NCI-H460 (cell line): ENCODE measurements around the gene STAT3. TPM values are rescaled to one million over a fixed set of nuclear protein-coding genes. Genes with fewer than 3 reads are reported as not detected.
"Not testable (repeated sequence)": the region's sequence is repeated elsewhere in the genome, so short reads cannot be mapped to it uniquely, and the experiment has no call there.

ENCODE experiments used
- DNase-seq: peaks from one replicate; pipeline ENCODE4 v3.0.0-alpha.2; 2016; ENCODE audit warnings: low read depth; ENCODE audit errors: extremely low read depth
- total RNA-seq: library from RNA; depleted of rRNA; stranded (reverse); fragments of >200 nt; shearing (Covaris generic); gene quantifications from 2 replicates; pipeline ENCODE4 v1.2.3, GENCODE V29; 2014

STAT3 gene
- total RNA-seq, 1 experiment from 2014 or later = 34.6 TPM

DNA sequence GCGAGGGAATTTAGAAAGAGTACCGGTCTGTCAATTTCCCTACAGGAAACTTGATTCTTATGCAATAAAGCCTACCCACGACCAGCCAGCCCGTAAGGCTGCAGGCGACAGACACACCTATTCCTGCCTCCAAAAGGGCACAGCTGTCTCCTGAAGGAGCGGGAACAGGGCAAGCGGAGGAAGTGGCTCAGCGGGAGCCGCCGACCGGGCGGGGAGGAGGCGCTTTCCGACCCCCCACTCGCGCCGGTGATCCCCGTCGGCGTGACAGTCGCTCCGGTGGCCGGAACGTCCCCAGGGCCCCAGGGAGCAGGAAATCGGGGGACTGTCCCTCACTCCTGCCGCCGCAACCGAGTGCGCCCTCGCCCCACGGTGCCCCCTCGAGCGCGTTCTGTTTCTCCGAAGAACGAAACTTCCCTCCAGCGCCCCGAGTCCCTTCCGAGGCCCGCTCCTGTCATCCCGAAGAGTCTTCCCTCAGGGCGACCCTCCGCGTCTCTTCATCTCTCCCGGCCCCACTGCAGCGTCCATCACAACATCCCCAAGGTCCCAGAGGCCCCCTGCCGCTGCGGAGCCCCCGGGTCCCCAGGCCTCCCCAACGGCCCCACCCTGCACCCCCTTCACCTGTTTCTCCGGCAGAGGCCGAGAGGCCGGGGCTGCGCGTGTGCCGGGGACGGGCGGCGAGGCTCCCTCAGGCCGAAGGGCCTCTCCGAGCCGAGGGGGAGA, 421 bp downstream of the STAT3 start:
- DNase-seq = no peak

DNA sequence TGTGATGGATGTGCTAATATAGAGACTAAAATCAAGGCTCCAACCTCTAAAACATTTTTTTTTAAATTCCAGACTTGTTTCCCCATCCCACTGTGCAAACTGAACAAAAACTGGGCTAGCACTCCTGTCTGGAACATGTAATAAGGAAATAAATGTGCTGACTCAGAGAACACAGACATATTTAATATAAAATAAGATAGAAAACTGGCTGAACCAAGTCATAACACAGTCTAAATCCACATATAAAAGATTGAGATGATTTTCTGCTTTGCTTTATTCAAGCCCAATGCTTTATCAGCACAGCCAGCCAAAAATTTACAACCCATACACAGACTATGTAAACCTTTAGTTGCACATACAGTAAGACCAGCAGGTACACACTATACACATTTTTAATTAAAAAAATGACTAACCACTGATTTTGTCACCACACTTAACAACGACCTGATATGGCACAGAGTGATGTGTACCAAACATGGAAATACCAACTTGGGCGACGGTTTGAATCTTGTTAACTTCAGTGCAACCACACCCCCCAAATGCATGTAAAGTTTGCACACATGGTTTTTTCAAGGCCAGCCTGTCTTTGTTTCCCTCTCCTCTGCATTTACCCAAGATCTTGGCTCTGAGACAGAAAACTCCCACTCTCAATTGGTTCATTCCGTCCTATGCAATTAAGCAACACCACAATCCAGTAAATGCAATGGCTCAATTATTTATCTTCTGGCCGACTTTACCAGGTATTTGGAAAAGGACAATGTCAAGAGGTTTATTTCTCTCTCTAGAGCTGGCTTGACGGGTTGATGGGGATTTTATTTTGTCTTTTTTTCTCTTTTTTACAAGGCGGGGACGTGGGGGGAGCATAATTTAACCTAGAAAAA, 1.2 kb downstream of the STAT3 start:
- DNase-seq = no peak

DNA sequence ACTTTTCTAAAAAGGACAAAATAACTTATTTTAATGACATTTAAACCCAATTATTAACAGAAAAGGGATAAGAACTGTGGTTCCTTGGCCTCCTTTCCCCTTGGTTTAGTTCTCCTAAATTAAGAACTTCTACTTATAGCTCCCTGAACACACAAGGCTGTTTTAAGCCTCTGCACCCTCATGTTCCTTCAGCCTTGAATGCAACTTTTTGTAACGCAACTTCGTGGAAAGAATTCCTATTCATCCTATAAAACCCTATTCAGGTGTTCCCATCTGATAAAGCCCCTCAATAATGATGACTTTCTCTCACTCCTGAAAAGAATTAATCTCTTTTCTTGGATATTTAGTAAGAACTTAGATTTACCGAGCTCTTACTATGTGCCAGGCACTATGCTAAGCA, 6.3 kb downstream of the STAT3 start:
- no peak for DNase-seq

DNA sequence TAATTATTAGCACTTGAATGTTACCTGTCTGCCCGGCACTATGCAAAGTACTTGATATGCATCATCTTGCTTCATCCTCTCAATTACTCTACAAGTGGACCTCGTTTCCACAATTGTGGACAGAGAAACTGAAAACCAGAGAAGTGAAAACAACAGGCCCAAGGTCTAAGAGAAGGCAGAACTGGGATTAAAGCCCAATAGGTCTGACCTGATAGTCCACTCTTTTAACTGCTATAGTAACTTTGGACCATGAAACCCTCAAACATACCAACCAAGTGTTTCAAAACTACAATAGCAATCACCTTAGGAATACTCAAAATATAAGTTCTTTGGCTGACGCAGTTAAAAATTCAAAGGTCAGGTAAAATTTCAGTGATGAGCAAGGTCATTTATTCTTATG, 7.3 kb downstream of the STAT3 start:
- no peak for DNase-seq

DNA sequence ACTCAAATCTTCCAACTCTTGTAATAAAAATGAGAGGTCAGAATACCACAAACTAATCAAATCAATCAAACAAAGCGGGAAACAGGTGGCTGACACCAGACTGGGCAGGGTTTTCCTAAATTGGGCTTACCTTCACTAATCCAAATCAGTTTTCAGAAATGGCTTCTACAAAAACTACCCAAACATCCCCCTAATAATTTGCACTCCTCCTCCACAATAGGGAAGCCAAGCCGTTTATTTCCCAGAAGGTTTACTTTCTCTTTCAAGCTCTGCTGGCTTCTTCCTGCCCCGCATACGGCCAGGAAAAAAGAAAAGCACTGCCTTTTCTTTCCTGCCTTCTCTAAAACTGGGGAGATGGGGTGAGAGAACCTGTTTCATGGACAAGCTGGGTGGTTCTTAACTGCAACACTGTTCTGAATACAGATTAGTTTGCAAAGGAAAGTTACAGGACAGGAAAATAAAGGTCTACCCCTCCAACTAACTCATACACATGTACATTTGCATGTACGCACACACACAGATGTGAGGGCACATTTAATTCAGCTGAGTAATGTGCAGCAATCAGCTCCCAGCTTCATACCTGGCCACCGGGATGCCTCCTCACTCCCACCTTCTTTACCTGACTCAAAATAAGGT, 9.2 kb downstream of the STAT3 start:
- DNase-seq = no peak

DNA sequence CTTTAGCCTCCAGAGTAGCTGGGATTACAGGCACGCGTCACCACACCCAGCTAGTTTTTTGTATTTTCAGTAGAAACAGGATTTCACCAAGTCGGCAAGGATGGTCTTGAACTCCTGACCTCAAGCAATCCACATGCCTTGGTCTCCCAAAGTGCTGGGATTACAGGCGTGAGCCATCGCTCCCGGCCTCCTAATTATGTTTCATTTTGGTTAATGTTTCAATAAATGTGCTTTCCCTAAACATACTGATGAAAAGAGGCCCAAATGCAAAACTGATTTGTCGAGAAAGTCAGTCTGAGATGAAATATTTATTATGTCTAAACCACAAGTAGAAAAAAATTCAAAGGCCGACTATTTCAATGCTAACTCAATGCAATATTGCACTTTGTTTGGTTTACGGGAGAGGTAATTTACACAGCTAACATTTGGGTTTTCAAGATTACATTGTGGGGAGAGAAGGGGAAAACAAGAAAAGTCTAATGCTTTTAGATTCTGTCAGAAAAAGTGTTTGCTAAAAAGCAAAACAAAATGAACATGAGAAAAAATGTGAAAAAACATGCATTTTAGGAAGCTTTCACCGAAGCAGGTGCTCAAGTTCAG, 9.8 kb downstream of the STAT3 start:
- DNase-seq = no peak

DNA sequence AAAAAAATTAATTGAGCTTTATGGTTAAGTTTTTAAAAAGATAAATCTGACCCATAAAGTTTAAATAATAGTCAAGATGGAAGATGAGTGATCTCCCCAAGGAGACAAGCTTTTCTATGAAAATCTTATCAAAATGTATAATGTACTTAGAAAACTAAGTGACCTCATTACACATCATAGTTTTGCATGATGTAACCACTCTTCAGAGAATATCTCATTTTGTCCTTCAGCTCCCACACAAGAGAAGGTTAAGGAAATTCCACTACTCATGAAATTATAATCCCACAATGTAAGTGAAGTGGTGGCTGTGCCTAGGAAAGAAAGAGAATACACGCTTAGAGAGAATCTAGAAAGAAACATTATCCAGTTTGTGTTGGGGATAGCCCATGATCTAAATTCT, 14.3 kb downstream of the STAT3 start:
- no peak for DNase-seq

DNA sequence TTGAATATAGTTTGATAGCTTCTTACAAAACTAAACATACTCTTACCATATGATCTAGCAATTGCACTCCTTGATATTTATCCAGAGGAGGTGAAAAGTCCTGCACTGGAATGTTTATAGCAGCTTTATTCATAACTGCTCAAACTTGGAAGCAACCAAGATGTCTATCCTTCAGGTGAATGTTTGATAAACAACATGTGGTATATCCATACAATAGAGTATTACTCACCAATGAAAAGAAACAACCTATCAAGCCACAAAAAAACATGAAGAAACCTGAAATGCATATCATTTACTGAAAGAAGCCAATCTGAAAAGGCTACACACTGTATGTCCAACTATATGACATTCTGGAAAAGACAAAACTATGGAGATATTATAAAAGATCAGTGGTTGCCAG, 16.1 kb downstream of the STAT3 start:
- no peak for DNase-seq

DNA sequence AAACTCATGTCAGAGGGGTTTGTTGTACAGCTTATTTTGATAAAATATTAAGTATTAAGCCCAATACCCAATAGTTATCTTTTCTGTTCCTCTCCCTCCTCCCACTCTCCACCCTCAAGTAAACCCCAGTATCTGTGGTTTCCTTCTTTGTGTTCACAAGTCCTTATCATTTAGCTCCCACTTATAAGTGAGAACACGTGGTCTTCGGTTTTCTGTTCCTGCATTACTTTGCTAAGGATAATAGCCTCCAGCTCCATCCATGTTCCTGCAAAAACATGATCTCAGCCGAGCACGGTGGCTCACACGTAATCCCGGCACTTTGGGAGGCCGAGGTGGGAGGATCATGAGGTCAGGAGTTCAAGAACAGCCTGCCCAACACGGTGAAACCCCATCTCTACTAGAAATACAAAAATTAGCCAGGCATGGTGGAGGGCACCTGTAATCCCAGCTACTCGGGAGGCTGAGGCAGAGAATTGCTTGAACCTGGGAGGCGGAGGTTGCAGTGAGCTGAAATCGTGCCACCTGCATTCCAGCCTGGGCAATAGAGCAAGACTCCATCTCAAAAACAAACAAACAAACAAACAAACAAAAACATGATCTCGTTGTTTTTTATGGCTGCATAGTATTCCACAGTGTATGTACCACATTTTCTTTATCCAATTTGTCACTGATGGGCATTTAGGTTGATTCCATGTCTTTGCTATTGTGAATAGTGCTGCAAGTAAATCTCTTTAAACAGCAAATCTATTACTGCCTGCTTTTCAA, 19.3 kb downstream of the STAT3 start:
- not testable (repeated sequence) for DNase-seq

DNA sequence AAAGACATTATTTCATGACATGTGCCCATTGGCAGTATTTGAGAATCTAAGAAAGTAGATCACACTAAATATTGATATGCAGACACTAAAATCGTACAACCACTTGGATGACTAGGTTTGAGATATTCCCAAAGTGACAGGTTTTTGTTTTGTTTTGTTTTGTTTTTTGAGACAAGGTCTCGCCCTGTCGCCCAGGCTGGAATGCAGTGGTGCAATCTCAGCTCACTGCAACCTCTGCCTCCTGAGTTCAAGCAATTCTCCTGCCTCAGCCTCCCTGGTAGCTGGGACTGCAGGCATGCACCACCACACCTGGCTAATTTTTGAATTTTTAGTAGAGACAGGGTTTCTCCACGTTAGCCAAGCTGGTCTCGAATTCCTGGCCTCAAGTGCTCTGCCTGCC, 19.9 kb downstream of the STAT3 start:
- DNase-seq = not testable (repeated sequence)

DNA sequence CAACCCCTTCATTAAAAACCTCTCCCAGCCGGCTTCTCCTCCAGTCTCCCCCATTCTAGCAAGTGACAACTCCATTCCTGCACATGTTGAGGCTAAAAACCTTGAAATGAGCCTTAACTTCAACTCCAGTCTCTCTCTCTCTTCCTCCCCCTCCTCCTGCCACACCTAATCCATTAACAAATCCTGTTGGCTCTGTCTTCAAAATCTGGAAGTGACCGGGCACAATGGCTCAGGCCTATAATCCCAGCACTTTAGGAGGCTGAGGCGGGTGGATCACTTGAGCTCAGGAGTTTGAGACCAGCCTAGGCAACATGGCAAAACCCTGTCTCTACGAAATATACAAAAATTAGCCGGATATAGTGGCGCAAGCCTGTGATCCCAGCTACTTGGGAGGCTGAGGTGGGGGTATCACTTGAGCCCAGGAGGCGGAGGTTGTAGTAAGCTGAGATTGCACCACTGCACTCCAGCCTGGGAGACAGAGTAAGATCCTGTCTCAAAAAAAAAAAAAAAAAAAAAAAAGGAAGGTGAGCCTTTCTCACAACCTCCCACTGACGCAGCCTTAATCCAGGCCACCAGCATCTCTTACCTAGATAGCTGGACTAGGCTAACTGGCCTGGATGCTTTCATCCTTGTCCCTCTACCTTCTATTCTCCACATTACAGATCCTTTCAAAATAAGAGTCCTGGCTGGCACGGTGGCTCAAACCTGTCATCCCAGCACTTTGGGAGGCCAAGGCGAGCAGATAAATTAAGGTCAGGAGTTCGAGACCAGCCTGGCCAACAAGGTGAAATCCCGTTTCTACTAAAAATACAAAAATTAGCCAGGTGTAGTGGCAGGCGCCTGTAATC, 21.8 kb downstream of the STAT3 start:
- DNase-seq = not testable (repeated sequence)

DNA sequence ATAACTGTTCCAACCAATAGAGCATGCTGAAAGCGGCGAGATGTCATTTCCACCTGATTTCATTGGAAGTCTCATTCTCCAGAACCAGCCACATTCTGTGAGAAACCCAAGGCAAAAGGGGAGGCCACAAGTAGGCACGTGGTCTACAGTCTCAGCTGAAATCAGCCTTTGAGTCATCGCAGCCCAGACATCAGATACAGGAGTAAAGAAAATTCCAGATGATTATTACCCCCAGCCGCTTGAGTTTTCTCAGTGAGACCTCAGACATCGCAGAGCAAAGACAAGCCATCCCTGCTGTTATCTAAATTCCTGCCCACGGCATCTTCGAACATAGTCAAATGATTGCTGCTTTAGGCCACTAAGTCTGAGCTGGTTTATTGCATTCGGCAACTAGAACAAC, 23.1 kb downstream of the STAT3 start:
- DNase-seq = no peak

DNA sequence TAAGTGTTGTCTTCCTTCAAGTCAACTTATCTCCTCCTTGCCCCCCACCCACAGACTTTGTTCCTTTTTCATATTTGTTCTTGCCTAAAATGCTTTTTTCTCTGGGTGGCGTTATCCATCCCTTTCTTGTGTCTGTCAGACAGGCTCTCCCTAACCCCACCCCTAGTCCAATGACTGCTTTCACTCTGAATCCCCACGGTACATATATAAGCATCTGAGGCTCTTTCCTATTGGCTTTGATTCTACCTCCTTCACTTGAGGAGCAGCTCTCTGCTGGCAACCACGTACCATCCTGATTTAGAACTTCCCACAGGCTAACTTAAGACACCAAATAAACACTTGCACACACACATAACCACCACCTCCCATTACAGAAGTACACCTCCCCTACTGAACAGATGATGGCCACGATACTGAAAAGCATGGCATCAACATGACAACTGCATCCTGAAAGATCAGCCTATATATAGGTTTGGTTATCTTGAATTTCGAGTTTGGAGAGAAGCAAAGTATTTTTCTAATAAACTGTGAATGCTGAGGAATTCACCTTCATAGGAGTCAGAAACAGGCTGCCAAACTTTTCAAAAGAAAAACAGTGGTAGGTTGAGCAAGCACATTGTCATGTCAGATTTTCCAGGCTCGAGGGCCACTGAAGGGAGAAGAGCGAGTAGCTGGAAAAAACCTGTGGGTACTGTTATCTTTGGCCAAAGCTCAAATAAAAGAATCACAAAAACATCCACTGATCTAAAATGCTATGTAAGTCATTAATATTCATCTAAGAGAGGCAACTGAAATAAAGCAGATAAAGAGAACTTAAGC, 24.3 kb downstream of the STAT3 start:
- no peak for DNase-seq

DNA sequence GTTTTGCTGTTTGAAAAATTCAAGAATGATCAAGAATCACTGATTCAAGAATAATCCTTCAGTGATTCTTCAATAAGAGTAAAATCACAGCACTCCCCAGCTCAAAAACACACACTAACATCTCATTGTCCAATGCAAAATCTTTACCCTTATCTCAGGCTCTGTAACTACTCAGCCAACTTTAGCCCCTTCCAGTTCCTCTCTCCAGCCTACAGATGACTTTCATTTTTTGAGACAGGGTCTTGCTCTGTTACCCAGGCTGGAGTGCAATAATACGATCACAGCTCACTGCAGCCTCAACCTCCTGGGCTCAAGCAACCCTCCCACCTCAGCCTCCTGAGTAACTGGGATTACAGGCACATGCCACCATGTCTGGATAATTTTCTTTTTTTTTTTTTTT, 25.0 kb downstream of the STAT3 start:
- DNase-seq = no peak

DNA sequence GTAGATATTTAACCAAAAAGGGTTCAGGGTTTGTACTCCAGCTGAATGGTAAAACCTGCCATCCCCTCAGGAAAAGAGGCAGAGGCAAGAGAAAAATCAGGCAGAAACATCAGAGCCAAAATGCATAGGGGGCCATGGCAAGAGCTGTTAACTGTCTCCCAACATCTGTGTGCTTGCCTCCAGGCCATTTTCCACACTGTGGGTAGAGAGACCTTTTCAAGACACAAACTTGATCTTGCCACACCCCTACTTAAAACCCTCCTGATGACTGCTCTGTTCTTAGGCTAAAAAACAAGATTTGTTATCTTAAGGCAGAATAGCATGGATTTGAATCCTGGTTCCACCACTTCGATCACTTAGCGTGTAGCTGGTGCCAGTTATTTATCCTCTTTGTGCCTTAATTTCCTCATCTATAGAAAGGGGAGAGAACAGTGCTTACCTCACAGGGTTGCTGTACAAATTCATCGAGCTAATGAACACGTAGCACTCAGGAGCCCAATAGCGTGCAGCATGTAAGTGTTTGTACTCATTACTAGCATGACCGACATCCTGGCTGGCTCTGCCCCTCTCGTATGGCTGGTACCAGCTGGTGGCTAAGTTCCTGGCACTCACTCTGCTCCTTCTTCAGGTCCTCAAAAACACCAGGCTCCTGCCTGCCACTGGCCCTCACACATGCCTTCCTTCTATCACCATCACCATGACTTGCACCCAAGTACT, 25.8 kb downstream of the STAT3 start:
- DNase-seq = no peak

DNA sequence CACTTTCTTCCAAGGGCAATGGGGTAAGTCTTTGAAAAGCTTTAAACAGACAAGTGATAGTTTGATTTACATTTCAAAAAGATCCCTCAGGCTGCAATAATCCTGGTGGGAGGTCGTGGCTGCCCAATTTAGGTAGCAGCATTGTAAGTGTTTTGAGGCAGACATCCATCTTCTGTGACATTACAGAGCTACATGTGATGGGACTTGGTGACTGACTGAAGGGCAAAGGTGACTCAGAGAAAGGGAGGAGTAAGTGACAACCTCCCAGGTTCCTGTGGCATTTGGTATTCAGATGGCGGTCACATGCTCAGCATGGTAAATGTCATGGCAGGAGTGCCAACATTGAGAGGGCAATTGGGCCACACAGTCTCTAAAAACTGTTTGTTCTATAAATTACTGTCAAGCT, 26.5 kb downstream of the STAT3 start:
- peak; percentile 35 for DNase-seq

DNA sequence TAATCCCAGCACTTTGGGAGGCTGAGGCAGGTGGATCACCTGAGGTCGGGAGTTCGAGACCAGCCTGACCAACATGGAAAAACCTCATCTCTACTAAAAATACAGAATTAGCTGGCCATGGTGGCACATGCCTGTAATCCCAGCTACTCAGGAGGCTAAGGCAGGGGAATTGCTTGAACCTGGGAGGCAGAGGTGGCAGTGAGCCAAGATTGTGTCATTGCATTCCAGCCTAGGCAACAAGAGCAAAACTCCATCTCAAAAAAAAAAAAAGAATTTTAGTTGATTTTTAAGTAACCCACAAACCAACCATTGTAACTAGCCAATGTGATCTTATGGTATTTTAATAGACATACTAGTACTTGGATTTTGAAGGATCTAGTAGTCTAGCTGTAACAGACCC, 27.9 kb downstream of the STAT3 start:
- DNase-seq = not testable (repeated sequence)

DNA sequence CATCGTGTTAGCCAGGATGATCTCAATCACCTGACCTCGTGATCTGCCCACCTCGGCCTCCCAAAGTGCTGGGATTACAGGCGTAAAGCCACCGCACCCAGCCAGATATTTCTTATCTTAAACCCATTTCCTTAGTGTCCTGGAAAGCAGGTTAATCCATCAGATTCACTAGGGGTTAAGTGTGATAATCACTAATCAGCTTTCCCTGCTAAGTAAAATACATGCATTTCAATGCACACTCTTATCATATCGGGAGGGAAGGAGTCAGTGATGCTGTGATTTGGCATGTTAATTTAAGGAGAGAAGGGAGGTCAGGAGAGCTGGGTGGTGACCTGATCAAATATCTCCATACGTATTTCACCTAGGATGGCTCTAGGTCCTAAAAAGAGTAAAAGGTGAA, 29.1 kb downstream of the STAT3 start:
- DNase-seq = no peak
